Ascending aorta (tissue), 2 donors: ENCODE data around the gene ADAMTS7. TPM values are rescaled to one million over a fixed set of nuclear protein-coding genes. Genes with fewer than 3 reads are reported as not detected.
A peak's percentile ranks its signal among the peaks of the same experiment; 100 is the strongest.
"Not testable (repeated sequence)": the region's sequence is repeated elsewhere in the genome, so short reads cannot be mapped to it uniquely, and the experiment has no call there.

ENCODE experiments used
- DNase-seq, 2 donors: peaks; one replicate each; pipeline ENCODE4 v3.0.0-alpha.2; 2019; ENCODE audit warnings: low spot score in 2 of 2
- H3K27ac ChIP-seq, 2 donors: fragments of 200-600 bp; sonication (generic); one replicate each; pipeline ENCODE4 v1.5.1; 2016 to 2017; ENCODE audit warnings: mild to moderate bottlenecking in 1 of 2
- H3K27me3 ChIP-seq: fragments of 200-600 bp; sonication (generic); one replicate; pipeline ENCODE4 v1.5.1; 2017
- H3K36me3 ChIP-seq, 2 donors: fragments of 200-600 bp; sonication (generic); one replicate each; pipeline ENCODE4 v1.5.1; 2016
- H3K4me1 ChIP-seq, 2 donors: fragments of 200-600 bp; sonication (generic); one replicate each; pipeline ENCODE4 v1.5.1; 2016 to 2017; ENCODE audit warnings: mild to moderate bottlenecking in 1 of 2
- H3K4me3 ChIP-seq, 2 donors: fragments of 200-600 bp; sonication (generic); one replicate each; pipeline ENCODE4 v1.5.1; 2016 to 2017; ENCODE audit warnings: mild to moderate bottlenecking in 1 of 2
- H3K9me3 ChIP-seq, 2 donors: fragments of 200-600 bp; sonication (generic); one replicate each; pipeline ENCODE4 v1.5.1; 2016
- intact Hi-C: fragments of 100-400 bp; cut with DNase I; formaldehyde crosslinking; loops from one replicate; pipeline ENCODE4 v1.15.1; 2023
- total RNA-seq: library from RNA; depleted of rRNA; stranded (reverse); fragments of >200 nt; gene quantifications from one replicate; pipeline ENCODE4 v1.1.0, GENCODE V29; 2016
- TF ChIP-seq, protein P1 (sequence below), 3 experiments: fragments of 200-600 bp in 2 of 3; fragments of 450-650 bp in 1 of 3; sonication (generic) in 2 of 3; IDR thresholded peaks; one replicate each; pipeline ENCODE4 v1.5.1; 2016 to 2019; ENCODE audit warnings: antibody characterized with exemption in 3 of 3, mild to moderate bottlenecking in 1 of 3, moderate library complexity in 1 of 3

The ADAMTS7 gene
- total RNA-seq, 1 donor from 2014 or later, result 33.3 TPM

DNA sequence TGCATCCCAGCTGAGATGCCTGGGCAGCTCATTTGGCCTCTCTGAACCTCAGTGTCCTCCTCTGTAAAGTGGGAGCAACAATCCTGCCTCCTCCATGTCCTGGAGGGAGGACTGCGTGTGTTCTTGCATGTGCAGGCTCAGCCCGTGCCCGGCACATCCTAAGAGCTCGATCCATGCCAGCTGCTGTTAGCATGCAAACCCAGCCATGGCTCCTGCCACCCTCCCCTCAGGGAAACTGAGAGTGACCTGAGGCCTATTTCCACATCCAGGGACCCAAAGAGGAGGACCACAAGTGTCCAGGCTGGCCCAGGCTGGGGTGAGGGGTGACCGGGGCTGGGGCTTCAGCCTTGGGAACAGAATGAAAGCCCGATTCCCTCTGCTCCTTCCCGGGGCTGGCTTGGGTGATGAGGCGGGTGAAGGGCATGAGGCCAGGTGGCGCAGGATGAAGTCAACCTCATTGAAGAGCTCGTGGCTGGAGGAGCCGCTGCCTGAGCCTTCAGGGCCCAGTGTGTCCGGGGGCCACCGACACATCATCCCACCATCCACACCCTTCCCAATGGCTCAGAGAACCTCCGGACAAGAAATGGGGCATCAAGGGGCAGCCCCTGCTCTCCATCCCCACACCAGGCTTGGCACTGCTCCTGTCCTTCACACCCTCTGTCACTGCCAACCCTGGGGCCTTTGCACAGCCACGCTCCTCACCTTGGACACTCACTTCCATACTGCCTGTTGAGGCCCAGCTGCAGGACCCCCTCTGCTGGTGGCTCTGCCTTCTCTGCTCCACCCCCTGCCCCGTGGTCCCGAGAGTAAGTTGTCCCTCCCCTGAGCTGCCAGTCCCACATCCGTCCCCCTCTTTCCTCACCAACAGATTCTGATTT lies 42.5 kb downstream of the ADAMTS7 start:
- DNase-seq, result no peak
- H3K4me3 ChIP-seq, result no peak overlapping the region
- H3K27me3 ChIP-seq, result no peaks in the 10 kb centered on the region
- no peaks in the 10 kb centered on the region for H3K4me1 ChIP-seq
- H3K36me3 ChIP-seq, result peaks cover 0 to 7% of the 10 kb centered on the region in 2 donors
- no peaks in the 10 kb centered on the region for H3K9me3 ChIP-seq
- intact Hi-C loops, result no loop called here
- H3K27ac ChIP-seq, result no peak overlapping the region
- TF ChIP-seq, protein P1, sequence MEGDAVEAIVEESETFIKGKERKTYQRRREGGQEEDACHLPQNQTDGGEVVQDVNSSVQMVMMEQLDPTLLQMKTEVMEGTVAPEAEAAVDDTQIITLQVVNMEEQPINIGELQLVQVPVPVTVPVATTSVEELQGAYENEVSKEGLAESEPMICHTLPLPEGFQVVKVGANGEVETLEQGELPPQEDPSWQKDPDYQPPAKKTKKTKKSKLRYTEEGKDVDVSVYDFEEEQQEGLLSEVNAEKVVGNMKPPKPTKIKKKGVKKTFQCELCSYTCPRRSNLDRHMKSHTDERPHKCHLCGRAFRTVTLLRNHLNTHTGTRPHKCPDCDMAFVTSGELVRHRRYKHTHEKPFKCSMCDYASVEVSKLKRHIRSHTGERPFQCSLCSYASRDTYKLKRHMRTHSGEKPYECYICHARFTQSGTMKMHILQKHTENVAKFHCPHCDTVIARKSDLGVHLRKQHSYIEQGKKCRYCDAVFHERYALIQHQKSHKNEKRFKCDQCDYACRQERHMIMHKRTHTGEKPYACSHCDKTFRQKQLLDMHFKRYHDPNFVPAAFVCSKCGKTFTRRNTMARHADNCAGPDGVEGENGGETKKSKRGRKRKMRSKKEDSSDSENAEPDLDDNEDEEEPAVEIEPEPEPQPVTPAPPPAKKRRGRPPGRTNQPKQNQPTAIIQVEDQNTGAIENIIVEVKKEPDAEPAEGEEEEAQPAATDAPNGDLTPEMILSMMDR (IDR thresholded peaks at IDR 0.05), result no peak

- Histone ChIP-seq H3K9me3 (no peaks in the 10 kb centered on the region), H3K4me1 (no peaks in the 10 kb centered on the region), H3K4me3 (no peak overlapping the region), H3K36me3 (peaks cover 0 to 7% of the 10 kb centered on the region in 2 donors), H3K27me3 (no peaks in the 10 kb centered on the region), H3K27ac (no peak overlapping the region)
- DNase-seq, result no peak
- TF ChIP-seq, protein P1 (IDR thresholded peaks at IDR 0.05), result no peak
- intact Hi-C loops, result no loop called here
These were observed 43.2 kb downstream of the ADAMTS7 start for GRCh38 chr15:78768096-78768495.

GRCh38 chr15:78767331-78767951 lies 43.8 kb downstream of the ADAMTS7 start:
- Histone ChIP-seq H3K4me1 (no peaks in the 10 kb centered on the region), H3K9me3 (no peaks in the 10 kb centered on the region), H3K27ac (no peak overlapping the region), H3K4me3 (no peak overlapping the region), H3K27me3 (no peaks in the 10 kb centered on the region), H3K36me3 (peaks cover 0 to 7% of the 10 kb centered on the region in 2 donors)
- peak in 1 of 2 donors; percentile 58 for DNase-seq
- TF ChIP-seq, protein P1 (IDR thresholded peaks at IDR 0.05), result no peak
- intact Hi-C loops, result no loop called here

DNA sequence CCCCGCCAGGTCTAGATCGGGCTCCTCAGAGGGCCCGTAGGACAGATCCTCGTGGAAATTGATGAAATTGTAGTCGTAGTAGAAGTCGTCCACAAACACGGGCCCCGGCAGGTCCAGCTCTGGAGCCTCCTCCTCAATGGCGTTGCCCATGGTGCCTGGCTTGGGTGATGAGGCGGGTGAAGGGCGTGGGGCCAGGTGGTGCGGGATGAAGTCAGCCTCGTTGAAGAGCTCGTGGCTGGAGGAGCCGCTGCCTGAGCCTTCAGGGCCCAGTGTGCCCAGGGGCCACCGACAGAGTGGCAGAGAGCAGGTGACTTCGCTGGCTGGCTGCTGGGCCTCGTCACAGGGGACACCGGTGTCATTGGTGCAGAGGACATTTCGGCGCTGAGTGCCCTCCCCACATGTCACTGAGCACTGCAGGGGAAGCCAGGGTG lies 44.6 kb downstream of the ADAMTS7 start:
- H3K9me3 ChIP-seq, H3K4me1 ChIP-seq, H3K4me3 ChIP-seq, H3K36me3 ChIP-seq, H3K27ac ChIP-seq, intact Hi-C loops, H3K27me3 ChIP-seq: not testable (repeated sequence)
- DNase-seq, result peak in 1 of 2 donors; percentile 63

GRCh38 chr15:78766041-78766440 lies 45.2 kb downstream of the ADAMTS7 start:
- H3K9me3 ChIP-seq, result no peaks in the 10 kb centered on the region
- H3K4me3 ChIP-seq, result no peak overlapping the region
- peaks cover 0 to 2% of the 10 kb centered on the region in 2 donors for H3K36me3 ChIP-seq
- intact Hi-C loops, result no loop called here
- no peak overlapping the region for H3K27ac ChIP-seq
- H3K4me1 ChIP-seq, result no peaks in the 10 kb centered on the region
- H3K27me3 ChIP-seq, result no peaks in the 10 kb centered on the region
- TF ChIP-seq, protein P1 (IDR thresholded peaks at IDR 0.05), result no peak
- peak in 1 of 2 donors; percentile 56 for DNase-seq

DNA sequence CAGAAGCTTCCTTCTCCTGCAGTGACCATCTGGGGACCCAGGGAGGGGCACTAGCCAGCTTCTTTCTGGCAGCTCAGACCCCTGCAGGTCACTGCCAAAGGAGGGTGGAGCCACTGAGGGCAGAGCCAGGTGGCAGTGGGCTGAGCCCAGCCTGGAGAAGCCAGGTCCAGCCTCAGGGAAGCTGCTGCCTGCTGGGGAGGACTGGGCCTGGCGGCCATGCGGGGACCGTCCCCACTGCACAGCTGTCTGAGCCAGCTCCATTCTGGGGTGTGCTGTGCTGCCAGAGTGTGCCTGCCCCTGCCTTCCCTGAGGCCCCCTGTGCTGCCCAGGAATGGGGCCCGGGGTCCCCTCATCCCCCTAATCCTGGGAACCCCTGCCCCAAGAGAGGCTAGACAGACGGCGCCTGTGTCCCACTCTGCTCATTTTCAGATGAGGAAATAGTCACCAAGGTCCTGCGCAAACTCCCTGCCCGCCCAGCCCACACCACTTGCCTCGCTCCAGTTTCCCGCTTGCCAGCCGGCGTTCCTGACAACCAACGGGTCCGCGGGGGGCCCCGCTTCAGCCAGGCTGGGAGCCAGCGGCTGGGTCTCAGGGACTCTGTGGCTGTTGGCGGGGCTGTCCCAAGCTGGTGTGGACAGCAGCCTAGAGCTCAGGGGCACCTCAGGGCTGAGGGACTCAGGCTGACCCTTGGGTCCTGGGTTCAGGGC lies 46.0 kb downstream of the ADAMTS7 start:
- H3K36me3 ChIP-seq, H3K4me3 ChIP-seq, H3K9me3 ChIP-seq, intact Hi-C loops, H3K27ac ChIP-seq, H3K4me1 ChIP-seq, H3K27me3 ChIP-seq: not testable (repeated sequence)
- DNase-seq, result peak in 1 of 2 donors; percentile 58

DNA sequence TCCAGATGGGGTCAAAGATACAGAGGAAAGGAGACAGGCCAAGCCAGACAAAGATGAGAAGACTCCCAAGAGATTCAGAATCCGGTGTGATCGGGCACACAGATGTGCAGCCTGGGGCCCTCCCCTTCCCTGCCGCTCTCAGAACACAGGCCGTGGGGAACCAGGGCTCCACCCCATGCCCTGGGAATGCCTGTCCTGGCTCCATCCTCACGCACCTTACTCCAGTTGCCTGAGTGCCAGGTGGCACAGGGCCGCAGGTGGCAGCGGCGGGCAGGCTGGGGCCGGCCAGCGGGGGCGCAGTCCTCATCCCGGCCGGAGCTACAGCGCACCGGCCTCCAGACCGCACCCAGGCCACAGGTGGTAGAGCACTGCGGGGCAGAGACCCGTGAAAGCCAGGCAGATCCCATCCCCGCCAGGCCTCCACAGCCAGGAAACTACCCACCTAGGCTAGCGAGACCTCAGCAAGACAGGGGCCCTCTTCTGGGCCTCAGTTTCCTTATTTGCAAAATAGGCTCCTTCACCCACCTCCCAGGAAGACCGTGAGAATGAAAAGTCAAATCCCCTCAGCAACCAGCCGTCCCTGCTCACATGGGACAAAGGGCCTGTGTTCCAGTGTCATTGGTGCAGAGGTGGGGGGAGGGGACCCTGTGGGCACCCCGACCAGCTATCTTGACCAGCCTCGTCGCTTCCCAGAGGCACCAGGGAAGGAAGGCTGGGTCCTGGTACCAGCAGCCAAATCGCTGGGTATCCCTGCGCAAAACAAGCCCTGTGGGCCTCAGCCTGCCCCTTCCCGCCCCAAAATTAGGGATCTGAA lies 46.7 kb downstream of the ADAMTS7 start:
- H3K27me3 ChIP-seq, result not testable (repeated sequence)

More for the DNA sequence above, 46.7 kb downstream of the ADAMTS7 start:
- DNase-seq, result peak in 1 of 2 donors; percentile 57
- H3K4me1 ChIP-seq, intact Hi-C loops, H3K9me3 ChIP-seq, H3K27ac ChIP-seq, H3K36me3 ChIP-seq, H3K4me3 ChIP-seq: not testable (repeated sequence)
